NCI-H1436 (cell line): Measurements from ENCODE around the gene NASP.

Experiments
- DNase-seq: peaks from one replicate; lab custom pipeline; 2025; lab: John Stamatoyannopoulos, UW

Gene NASP

GRCh38 chr1:45667321-45668111 lies 83.7 kb downstream of the NASP start:
- no peak for DNase-seq
